ENCODE measurements around the gene COX7B.

The COX7B gene

DNA sequence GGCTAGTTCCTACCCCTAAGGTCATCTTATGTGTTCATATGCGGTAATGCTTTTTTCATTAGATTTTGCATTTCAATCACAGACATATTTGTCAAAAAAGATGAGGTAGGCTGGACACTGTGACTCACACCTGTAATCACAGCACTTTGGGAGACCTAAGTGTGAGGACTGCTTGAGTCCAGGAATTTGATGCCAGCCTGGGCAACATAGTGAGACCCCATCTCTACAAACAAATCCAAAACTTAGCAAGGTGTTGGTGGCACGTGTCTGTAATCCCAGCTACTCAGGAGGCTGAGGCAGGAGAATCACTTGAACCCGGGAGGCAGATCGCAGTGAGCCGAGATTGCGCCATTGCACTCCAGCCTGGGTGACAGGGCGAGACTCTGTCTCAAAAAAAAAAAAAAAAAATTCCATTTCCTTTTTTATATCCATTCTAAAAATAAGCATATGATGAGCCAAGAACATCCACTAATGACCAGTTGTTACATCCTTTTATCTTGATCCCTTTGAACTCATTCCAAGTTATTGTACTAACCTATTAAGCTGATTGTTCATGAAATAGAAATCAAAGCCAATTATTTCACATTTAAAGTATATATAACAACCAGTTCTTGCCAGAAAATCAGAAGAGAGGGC lies 46.8 kb downstream of the COX7B start:
- no peak for DNase-seq

DNA sequence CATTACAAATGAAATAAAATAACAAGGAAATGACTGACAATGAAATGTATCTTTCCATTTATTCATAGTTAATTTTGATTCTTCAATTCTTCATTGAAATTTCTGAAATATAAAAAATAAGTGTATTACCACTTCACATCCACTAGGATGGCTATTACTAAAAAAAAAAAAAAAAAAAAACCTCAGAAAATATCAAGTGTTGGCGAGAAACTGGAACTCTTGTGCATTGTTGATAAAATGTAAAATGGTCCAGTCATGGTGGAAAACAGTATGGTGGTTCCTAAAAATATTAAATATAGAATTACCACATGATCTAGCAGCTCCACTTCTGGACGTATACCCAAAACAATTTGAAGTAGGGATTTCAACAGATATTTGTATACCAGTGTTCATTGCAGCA lies 47.3 kb downstream of the COX7B start:
- no peak for DNase-seq

DNA sequence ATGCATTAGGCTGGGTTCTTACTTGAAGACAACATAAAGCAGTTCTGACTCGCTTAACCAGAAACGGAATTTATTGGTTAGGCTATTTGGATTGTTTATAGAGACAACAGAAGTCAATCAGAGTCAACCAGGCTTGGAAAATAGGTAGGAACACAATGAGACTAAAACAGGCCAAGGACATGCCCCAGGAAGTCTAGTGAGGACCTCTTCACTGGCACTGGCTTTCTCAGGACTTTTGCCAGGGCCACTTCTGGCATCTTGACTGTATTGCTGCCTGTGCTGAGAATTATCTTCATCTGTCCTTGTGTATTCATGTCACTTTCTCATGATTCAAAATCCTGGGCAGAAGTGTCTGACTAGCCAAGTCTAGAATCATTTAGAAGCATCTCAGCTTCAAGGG lies 50.6 kb downstream of the COX7B start:
- no peak for DNase-seq

DNA sequence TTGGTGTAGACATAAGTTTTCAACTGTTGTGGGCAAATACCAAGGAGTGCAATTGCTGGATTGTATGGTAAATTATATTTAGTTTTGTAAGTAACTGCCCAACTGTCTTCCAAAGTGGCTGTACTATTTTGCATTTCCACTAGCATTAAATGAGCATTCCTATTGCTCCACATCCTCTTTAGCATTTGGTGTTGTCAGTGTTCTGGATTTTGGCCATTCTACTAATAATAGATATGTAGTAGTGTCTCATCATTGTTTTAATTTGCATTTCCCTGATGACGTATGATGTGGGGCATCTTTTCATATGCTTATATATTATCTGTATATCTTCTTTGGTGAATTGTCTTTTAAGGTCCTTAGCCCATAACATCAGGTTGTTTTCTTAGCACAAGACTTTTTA lies 52.9 kb downstream of the COX7B start:
- no peak for DNase-seq

DNA sequence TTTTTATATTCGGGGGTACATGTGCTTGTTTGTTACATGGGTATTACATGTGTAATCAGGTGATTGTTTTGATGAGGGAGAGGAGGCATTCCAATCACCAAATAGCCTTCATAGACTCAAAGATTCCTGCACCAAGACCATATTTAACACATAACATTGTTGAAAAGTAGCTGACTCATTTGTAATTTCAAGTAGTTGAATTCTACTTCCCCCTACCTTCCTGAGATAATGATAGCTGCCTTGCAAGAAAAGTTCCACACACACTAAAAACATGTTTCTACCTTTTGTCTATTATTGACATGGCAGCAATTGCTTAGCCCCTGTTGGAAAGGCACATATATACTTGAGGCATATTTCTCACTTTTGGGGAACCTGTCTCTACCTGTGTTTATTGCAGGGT lies 54.0 kb downstream of the COX7B start:
- peak; percentile 34 for DNase-seq

DNA sequence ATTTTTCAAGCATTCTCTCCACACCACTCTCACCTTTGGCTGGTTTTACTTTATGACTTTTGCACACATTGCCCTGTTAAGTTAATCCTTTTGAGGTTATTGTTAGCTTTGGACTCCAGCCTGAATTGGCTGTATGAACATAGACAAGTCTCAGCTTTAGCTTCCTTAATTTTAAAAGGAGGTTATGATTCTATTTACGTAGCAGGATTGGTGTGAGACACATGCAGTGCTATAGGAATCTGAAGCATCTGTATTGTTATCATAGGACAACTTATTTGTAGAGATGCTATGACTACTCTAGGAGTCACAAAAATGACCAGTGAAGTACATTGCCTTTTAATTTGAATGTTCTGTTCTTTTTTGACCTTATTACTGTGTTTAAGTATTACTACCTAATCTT lies 54.4 kb downstream of the COX7B start:
- DNase-seq = no peak
